T-helper 1 cell treated with Interleukin-12 subunit alpha and Interleukin-12 subunit beta and Interleukin-4 antibody, amounts not matched to agents 30 μg/mL and 1 μg/mL, for 36 hours (primary cell): ENCODE data around the gene PADI3.

ENCODE experiments used
- H3K27ac Mint-ChIP-seq: one replicate; pipeline ENCODE4 v1.8.0; 2021; ENCODE audit warnings: mild to moderate bottlenecking, mixed read lengths
- H3K27me3 Mint-ChIP-seq: one replicate; pipeline ENCODE4 v1.8.0; 2021; ENCODE audit warnings: low read depth, mixed read lengths
- H3K36me3 Mint-ChIP-seq: one replicate; pipeline ENCODE4 v1.8.0; 2021; ENCODE audit warnings: low read depth, mixed read lengths
- H3K4me1 Mint-ChIP-seq: one replicate; pipeline ENCODE4 v1.8.0; 2021; ENCODE audit warnings: low read depth, mixed read lengths
- H3K4me3 Mint-ChIP-seq: one replicate; pipeline ENCODE4 v1.8.0; 2021; ENCODE audit warnings: mild to moderate bottlenecking, moderate library complexity, mixed read lengths
- H3K9me3 Mint-ChIP-seq: one replicate; pipeline ENCODE4 v1.8.0; 2021; ENCODE audit warnings: mixed read lengths

Gene PADI3

DNA sequence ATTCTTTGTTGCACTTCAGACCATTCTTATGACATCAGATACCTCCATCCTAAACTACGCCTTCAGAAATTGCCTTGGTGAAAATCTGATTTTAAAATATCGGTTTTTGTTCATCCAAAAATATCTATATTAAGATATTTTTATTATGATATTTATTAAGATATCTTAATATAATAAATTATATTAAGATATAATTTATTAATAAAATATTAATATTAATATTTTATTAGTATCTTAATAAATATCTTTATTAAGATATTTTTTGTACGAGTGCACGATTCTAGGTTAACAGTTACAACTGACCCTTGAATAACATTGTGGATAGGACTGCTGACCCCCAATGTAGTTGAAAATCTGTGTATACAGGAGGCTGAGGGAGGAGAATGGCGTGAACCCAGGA, 80.0 kb downstream of the PADI3 start:
- Mint-ChIP-seq H3K36me3 (no peaks in the 10 kb centered on the region), H3K9me3 (no peaks in the 10 kb centered on the region), H3K27ac (no peak overlapping the region), H3K4me3 (no peak overlapping the region), H3K4me1 (no peaks in the 10 kb centered on the region), H3K27me3 (peaks cover 10% of the 10 kb centered on the region)

DNA sequence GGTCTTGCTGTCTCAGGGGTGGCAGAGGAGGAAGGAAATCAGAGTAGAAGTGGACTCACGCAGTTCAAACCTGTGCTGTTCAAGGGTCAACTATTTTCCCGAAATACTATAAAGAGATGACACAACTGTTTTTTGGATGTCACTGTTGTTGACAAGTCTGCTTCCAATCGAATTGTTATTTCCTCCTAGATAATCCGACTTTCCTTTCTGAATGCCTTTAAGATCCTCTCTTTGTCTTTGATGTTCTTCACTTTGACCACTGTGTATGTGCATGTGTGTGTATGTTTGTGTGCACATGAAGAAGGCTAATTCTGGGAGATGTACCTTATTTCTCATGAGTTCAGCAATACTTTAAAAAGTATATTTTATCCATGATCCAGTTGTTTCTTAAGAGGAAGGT, 80.7 kb downstream of the PADI3 start:
- H3K36me3 Mint-ChIP-seq: no peaks in the 10 kb centered on the region
- peaks cover 8% of the 10 kb centered on the region for H3K27me3 Mint-ChIP-seq
- H3K4me1 Mint-ChIP-seq: no peaks in the 10 kb centered on the region
- no peak overlapping the region for H3K4me3 Mint-ChIP-seq
- H3K27ac Mint-ChIP-seq: no peak overlapping the region
- H3K9me3 Mint-ChIP-seq: no peaks in the 10 kb centered on the region

DNA sequence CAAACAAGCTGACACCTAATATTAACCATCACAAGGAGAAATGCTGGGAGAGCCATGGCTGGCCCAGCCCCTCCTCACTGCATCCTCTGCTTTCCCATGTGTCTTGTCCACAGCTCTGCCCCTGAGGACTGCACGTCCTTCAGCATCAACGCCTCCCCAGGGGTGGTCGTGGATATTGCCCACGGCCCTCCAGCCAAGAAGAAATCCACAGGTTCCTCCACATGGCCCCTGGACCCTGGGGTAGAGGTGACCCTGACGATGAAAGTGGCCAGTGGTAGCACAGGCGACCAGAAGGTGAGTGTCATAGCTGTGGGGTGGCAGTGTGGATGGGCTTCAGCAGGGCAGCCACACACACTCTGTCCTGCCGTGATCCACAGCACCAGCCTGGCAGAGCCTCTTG, 82.0 kb downstream of the PADI3 start:
- H3K27me3 Mint-ChIP-seq: peaks cover under 1% of the 10 kb centered on the region
- no peak overlapping the region for H3K4me3 Mint-ChIP-seq
- H3K4me1 Mint-ChIP-seq: no peaks in the 10 kb centered on the region
- no peak overlapping the region for H3K27ac Mint-ChIP-seq
- no peaks in the 10 kb centered on the region for H3K36me3 Mint-ChIP-seq
- no peaks in the 10 kb centered on the region for H3K9me3 Mint-ChIP-seq

DNA sequence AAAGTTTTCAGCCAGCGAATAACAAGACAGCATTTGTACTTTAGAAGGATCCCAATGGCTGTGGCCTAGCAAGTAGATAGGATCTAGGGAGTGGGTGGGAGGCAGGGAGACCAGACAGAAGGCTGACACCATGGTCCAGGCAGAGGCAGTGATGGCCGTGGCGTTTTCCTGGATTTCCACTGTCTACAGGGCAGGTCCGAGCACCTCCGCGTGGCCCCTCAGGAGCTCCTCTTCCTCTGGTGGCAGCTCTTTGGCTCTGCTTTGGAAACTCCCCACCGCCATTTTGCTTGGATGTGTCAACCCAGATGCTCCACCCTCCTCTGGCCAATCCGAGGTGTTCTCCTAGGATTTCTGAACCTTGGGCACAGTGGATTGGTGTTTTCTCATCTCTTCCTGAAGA, 84.2 kb downstream of the PADI3 start:
- Mint-ChIP-seq H3K9me3 (no peaks in the 10 kb centered on the region), H3K4me1 (no peaks in the 10 kb centered on the region), H3K27me3 (peaks cover 5% of the 10 kb centered on the region), H3K27ac (no peak overlapping the region), H3K4me3 (no peak overlapping the region), H3K36me3 (no peaks in the 10 kb centered on the region)
